Measurements from ENCODE around the gene WWTR1. TPM values are rescaled to one million over a fixed set of nuclear protein-coding genes. Genes with fewer than 3 reads are reported as not detected.

Gene WWTR1
- total and polyA plus RNA-seq, 2 of the 4 experiments (the other 2 are of a cell fraction), result 38.9 to 65.3 TPM

DNA sequence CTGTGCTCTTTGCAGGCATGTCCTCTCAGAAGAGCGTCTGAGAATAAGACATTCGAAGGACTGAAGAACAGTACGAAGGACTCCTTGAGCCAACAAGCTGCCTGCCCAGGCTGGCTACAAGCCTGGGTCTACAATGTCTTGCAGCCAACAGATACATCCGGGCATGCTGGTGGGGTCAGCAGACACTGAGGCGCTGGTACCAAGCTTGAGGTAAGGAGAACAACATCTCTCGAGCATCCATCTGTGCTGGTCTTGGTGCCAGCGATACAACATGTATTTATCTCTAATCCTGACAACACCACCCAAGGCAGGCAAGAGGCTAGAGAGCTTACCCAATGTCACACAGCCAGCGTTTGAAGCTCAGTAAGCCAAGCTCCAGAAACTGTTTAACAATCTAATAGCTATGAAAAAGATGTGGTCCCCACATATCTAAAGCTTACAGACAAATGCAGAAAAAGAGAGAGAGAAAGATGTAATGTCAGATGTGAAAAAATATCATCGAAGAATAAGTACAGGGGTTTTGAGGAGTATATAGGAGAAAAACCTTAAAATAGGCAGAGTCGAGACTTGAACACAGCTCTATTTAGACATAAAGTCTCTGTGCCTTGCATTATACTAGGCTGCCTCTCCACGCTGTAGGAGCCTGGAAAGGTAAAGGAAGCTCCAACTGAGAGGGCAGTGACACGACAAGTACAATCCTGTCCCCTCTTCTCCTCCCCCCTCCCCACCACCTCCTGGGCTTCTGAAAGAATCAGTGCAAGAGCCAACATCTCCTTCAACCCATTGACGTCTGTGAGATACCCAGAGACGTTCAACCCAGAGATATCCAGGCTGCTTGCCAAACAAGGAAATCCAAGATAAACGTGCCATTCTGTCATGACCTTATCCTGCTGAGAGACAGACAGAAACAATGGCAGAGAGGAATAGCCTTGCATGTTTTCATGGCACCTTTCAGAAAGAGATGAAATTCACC lies 39.4 kb downstream of the WWTR1 start:
- Histone ChIP-seq H3K9ac (ENCODE audit: low read depth, low read length) (no peak overlapping the region), H2AK9ac (replicated peaks; ENCODE audit: low read depth, low read length, poor library complexity) (no peak overlapping the region), H4K91ac (ENCODE audit: insufficient read depth, low read depth, low read length) (0 out of 2 replicates have a peak overlapping the region, but pooled peaks have one; percentile 14), H3K9me3 (ENCODE audit: control insufficient read depth, insufficient read depth, low read length) (no peaks in the 10 kb centered on the region), H3K27me3 (ENCODE audit: control insufficient read depth, insufficient read depth, low read length) (no peaks in the 10 kb centered on the region), H3K4me1 (ENCODE audit: control insufficient read depth, insufficient read depth, low read length) (peaks cover 22% of the 10 kb centered on the region), H3K14ac (replicated peaks; ENCODE audit: low read depth, low read length) (peak overlapping the region; percentile 47), H2BK15ac (ENCODE audit: low read depth, low read length) (peak overlapping the region; percentile 47; the same call in 1 of the 3 replicates), H4K5ac (ENCODE audit: low read depth, low read length) (no peak overlapping the region), H3K9me1 (ENCODE audit: insufficient read depth, low read length) (peaks cover 31% of the 10 kb centered on the region), H3K18ac (ENCODE audit: low read depth, low read length) (no peak overlapping the region; the same call in 1 of the 2 replicates), H3K4me2 (ENCODE audit: low read depth, low read length) (no peak overlapping the region), H3K27ac (ENCODE audit: insufficient read depth, low read length) (no peak overlapping the region), H4K8ac (ENCODE audit: low read depth in 2 of 2, low read length in 2 of 2) (peak overlapping the region in 1 of 2 experiments; percentile 17; a peak in 1 of 4 replicates), H3K36me3 (ENCODE audit: control insufficient read depth, insufficient read depth, low read length) (peaks cover 3% of the 10 kb centered on the region; the same call in 1 of the 2 replicates), H3K79me1 (ENCODE audit: low read depth in 1 of 2, low read length in 2 of 2) (peaks cover 33 to 82% of the 10 kb centered on the region in 2 experiments), H4K20me1 (ENCODE audit: insufficient read depth, low read length) (peaks cover 67% of the 10 kb centered on the region), H2AFZ (replicated peaks; ENCODE audit: low read length, poor library complexity) (no peak overlapping the region), H3K23ac (ENCODE audit: low read depth, low read length) (peak overlapping the region; percentile 29; the same call in 1 of the 2 replicates), H3K4ac (ENCODE audit: low read depth, low read length) (peak overlapping the region; percentile 58), H2AK5ac (ENCODE audit: low read depth, low read length) (peak overlapping the region; percentile 66), H2BK5ac (ENCODE audit: low read depth, low read length, poor library complexity, severe bottlenecking) (no peak overlapping the region), H3K4me3 (ENCODE audit: insufficient read depth, low read depth, low read length) (no peak overlapping the region), H2BK120ac (ENCODE audit: low read depth, low read length) (no peak overlapping the region; the same call in 1 of the 2 replicates), H2BK20ac (ENCODE audit: low read depth, low read length) (peak overlapping the region; percentile 40), H3K56ac (ENCODE audit: extremely low read depth, insufficient read depth, low read length) (no peak overlapping the region)
- no TSS peak for BruUV-seq (replicated peaks)
- in situ Hi-C loops (cut with MboI; ENCODE audit: low sequenced_read_pairs), result no loop called here
- WGBS, 2 experiments (ENCODE audit: extremely low coverage in 2 of 2, insufficient read length in 1 of 2), result 96% methylated on average over 4 of the region's 15 CpGs; no CpG with 5 or more reads in 1 of the 2 experiments
- ChIA-PET CTCF (interaction anchor here (0.9 kb wide), 1 partner anchor 8 kb away, joined by 3 read pairs; no protein-coding TSS in a partner anchor), POLR2A (ENCODE audit: unreplicated experiment) (interaction anchor here (0.7 kb wide), 1 partner anchor 40 kb away, joined by 4 read pairs; the partner anchor contains the start of gene WWTR1)
- no peak for TF ChIP-seq CHD1 (IDR thresholded peaks at IDR 0.05; ENCODE audit: low read depth, low read length)
- TF ChIP-seq, protein P1, sequence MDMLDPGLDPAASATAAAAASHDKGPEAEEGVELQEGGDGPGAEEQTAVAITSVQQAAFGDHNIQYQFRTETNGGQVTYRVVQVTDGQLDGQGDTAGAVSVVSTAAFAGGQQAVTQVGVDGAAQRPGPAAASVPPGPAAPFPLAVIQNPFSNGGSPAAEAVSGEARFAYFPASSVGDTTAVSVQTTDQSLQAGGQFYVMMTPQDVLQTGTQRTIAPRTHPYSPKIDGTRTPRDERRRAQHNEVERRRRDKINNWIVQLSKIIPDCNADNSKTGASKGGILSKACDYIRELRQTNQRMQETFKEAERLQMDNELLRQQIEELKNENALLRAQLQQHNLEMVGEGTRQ (IDR thresholded peaks at IDR 0.05; ENCODE audit: low read depth, low read length), result no peak
- dilution Hi-C loops (cut with HindIII; ENCODE audit: low sequenced_read_pairs, unreplicated experiment), result no loop called here
- intact Hi-C loops (cut with micrococcal nuclease), result no loop called here
- DNase-seq (no peak), ATAC-seq (ENCODE audit: low read depth) (no peak)

Measured in IMR-90 (cell line).